SK-N-SH treated with all-trans-retinoic acid at 6 μM for 48 hours (cell line): ENCODE results near the gene ZFHX3.

Experiments
- ATAC-seq: fragments of 200-7000 bp; cut with Tn5 transposase; 3 replicates; pipeline ENCODE4 v1.9.1; 2020; ENCODE audit warnings: mild to moderate bottlenecking, moderate library complexity
- ARNTL ChIP-seq: fragments of 450-650 bp; formaldehyde crosslinking; IDR thresholded peaks from 2 replicates; pipeline ENCODE4 v1.5.0; 2020; ENCODE audit warnings: low read depth, mild to moderate bottlenecking, moderate library complexity, borderline replicate concordance
- CREB5 ChIP-seq: fragments of 250-450 bp; sonication (Bioruptor Pico); IDR thresholded peaks from 2 replicates; pipeline ENCODE4 v1.5.1; 2020; ENCODE audit warnings: low read depth, mild to moderate bottlenecking, moderate library complexity
- CSDC2 ChIP-seq: fragments of 250-450 bp; sonication (Bioruptor Pico); IDR thresholded peaks from 2 replicates; pipeline ENCODE4 v1.5.0; 2020; ENCODE audit warnings: mild to moderate bottlenecking, moderate library complexity
- ESRRG ChIP-seq: fragments of 250-450 bp; sonication (Bioruptor Pico); IDR thresholded peaks from 2 replicates; pipeline ENCODE4 v1.6.1; 2021; ENCODE audit warnings: mild to moderate bottlenecking
- GLIS3 ChIP-seq: fragments of 250-450 bp; sonication (Bioruptor Pico); IDR thresholded peaks from 2 replicates; pipeline ENCODE4 v1.5.0; 2020; ENCODE audit warnings: mild to moderate bottlenecking, moderate library complexity
- ISL1 ChIP-seq: fragments of 250-450 bp; sonication (Bioruptor Pico); IDR thresholded peaks from 2 replicates; pipeline ENCODE4 v2.1.2; 2022; ENCODE audit warnings: mild to moderate bottlenecking, moderate library complexity
- POU6F1 ChIP-seq: fragments of 250-450 bp; sonication (Bioruptor Pico); IDR thresholded peaks from 2 replicates; pipeline ENCODE4 v1.8.0; 2021; ENCODE audit warnings: low read depth, mild to moderate bottlenecking, moderate library complexity, borderline replicate concordance
- PPARA ChIP-seq: fragments of 250-450 bp; sonication (Bioruptor Pico); IDR thresholded peaks from 2 replicates; pipeline ENCODE4 v1.5.0; 2020; ENCODE audit warnings: mild to moderate bottlenecking, borderline replicate concordance
- RARB ChIP-seq: fragments of 250-450 bp; sonication (Bioruptor Pico); IDR thresholded peaks from 2 replicates; pipeline ENCODE4 v1.8.0; 2021; ENCODE audit warnings: mild to moderate bottlenecking, moderate library complexity
- SNAI2 ChIP-seq: fragments of 250-450 bp; sonication (Bioruptor Pico); IDR thresholded peaks from 2 replicates; pipeline ENCODE4 v1.5.0; 2020; ENCODE audit warnings: mild to moderate bottlenecking, moderate library complexity
- TCF4 ChIP-seq: fragments of 250-450 bp; sonication (Bioruptor Pico); IDR thresholded peaks from 2 replicates; pipeline ENCODE4 v1.8.0; 2021; ENCODE audit warnings: mild to moderate bottlenecking, moderate library complexity, borderline replicate concordance
- TOX ChIP-seq: fragments of 250-450 bp; sonication (Bioruptor Pico); IDR thresholded peaks from 2 replicates; pipeline ENCODE4 v1.8.0; 2021; ENCODE audit warnings: mild to moderate bottlenecking, moderate library complexity, borderline replicate concordance
- ZC3H10 ChIP-seq: fragments of 250-450 bp; sonication (Bioruptor Pico); IDR thresholded peaks from 2 replicates; pipeline ENCODE4 v1.5.1; 2021; ENCODE audit warnings: mild to moderate bottlenecking, moderate library complexity
- ZFP3 ChIP-seq: fragments of 250-450 bp; sonication (Bioruptor Pico); IDR thresholded peaks from 2 replicates; pipeline ENCODE4 v1.5.0; 2020; ENCODE audit warnings: mild to moderate bottlenecking, moderate library complexity
- ZFP30 ChIP-seq: fragments of 450-650 bp; formaldehyde crosslinking; IDR thresholded peaks from 2 replicates; pipeline ENCODE4 v1.5.0; 2022; ENCODE audit warnings: mild to moderate bottlenecking, moderate library complexity
- ZNF565 ChIP-seq: fragments of 450-650 bp; formaldehyde crosslinking; conservative IDR thresholded peaks from 2 replicates; pipeline ENCODE4 v1.5.0; 2020; ENCODE audit warnings: low read depth, mild to moderate bottlenecking, moderate library complexity
- ZNF70 ChIP-seq: fragments of 450-650 bp; formaldehyde crosslinking; IDR thresholded peaks from 2 replicates; pipeline ENCODE4 v1.5.0; 2020; ENCODE audit warnings: mild to moderate bottlenecking, moderate library complexity
- ZNF8 ChIP-seq: fragments of 450-650 bp; formaldehyde crosslinking; IDR thresholded peaks from 2 replicates; pipeline ENCODE4 v1.5.0; 2020; ENCODE audit warnings: mild to moderate bottlenecking, moderate library complexity
- TF ChIP-seq, protein P1 (sequence below): fragments of 250-450 bp; sonication (Bioruptor Pico); IDR thresholded peaks from 2 replicates; pipeline ENCODE4 v1.8.0; 2020; ENCODE audit warnings: mild to moderate bottlenecking, moderate library complexity, borderline replicate concordance
- TF ChIP-seq, protein P2 (sequence below): fragments of 250-450 bp; sonication (Bioruptor Pico); IDR thresholded peaks from 2 replicates; pipeline ENCODE4 v1.5.1; 2021; ENCODE audit warnings: mild to moderate bottlenecking, moderate library complexity
- TF ChIP-seq, protein P3 (sequence below): fragments of 250-450 bp; sonication (Bioruptor Pico); IDR thresholded peaks from 2 replicates; pipeline ENCODE4 v1.5.0; 2020; ENCODE audit warnings: mild to moderate bottlenecking, moderate library complexity

The ZFHX3 gene

DNA sequence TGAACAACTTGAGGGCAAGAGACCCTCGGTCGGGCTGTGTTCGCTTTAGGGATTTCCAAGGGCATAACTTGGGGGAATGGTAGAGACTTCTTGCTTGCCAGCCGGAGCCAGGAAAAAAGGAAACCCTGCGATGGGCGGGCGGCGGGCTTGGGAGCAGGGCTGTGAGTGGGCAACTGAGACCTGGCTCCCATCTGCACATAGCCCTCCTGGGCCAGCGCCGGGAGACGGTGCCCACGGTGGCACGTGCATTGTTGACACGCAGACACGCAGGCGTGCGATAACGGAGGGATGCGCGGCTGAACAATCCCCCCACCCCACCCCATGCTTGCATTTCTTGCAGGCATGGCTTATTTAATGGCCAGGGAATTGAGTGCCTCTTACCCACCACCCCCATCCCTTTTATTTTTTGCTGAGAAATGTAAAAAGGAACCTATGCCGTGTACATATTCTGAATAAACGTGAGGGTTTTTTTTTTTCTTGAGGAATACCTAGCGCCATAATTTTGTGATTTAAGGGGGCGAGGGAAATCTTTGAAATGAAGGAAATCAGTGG lies 17.1 kb upstream of the ZFHX3 start:
- no peak for ATAC-seq
- TF ChIP-seq ARNTL (CRISPR knock-in tag) (no peak), ZNF70 (CRISPR knock-in tag) (no peak), ESRRG (CRISPR knock-in tag) (no peak), SNAI2 (CRISPR knock-in tag) (no peak), ZNF565 (CRISPR knock-in tag) (no peak), ZFP30 (no peak), CREB5 (no peak), ZNF8 (CRISPR knock-in tag) (no peak), ZFP3 (CRISPR knock-in tag) (no peak)

- TF ChIP-seq, protein P1, sequence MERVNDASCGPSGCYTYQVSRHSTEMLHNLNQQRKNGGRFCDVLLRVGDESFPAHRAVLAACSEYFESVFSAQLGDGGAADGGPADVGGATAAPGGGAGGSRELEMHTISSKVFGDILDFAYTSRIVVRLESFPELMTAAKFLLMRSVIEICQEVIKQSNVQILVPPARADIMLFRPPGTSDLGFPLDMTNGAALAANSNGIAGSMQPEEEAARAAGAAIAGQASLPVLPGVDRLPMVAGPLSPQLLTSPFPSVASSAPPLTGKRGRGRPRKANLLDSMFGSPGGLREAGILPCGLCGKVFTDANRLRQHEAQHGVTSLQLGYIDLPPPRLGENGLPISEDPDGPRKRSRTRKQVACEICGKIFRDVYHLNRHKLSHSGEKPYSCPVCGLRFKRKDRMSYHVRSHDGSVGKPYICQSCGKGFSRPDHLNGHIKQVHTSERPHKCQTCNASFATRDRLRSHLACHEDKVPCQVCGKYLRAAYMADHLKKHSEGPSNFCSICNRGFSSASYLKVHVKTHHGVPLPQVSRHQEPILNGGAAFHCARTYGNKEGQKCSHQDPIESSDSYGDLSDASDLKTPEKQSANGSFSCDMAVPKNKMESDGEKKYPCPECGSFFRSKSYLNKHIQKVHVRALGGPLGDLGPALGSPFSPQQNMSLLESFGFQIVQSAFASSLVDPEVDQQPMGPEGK (CRISPR knock-in tag): no peak
- no peak for TF ChIP-seq PPARA (CRISPR knock-in tag)
- no peak for TF ChIP-seq ZFP3 (CRISPR knock-in tag)
- TF ChIP-seq GLIS3 (CRISPR knock-in tag): no peak
- no peak for TF ChIP-seq ESRRG (CRISPR knock-in tag)
- TF ChIP-seq, protein P2, sequence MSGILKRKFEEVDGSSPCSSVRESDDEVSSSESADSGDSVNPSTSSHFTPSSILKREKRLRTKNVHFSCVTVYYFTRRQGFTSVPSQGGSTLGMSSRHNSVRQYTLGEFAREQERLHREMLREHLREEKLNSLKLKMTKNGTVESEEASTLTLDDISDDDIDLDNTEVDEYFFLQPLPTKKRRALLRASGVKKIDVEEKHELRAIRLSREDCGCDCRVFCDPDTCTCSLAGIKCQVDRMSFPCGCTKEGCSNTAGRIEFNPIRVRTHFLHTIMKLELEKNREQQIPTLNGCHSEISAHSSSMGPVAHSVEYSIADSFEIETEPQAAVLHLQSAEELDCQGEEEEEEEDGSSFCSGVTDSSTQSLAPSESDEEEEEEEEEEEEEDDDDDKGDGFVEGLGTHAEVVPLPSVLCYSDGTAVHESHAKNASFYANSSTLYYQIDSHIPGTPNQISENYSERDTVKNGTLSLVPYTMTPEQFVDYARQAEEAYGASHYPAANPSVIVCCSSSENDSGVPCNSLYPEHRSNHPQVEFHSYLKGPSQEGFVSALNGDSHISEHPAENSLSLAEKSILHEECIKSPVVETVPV (CRISPR knock-in tag): no peak
- TF ChIP-seq, protein P3, sequence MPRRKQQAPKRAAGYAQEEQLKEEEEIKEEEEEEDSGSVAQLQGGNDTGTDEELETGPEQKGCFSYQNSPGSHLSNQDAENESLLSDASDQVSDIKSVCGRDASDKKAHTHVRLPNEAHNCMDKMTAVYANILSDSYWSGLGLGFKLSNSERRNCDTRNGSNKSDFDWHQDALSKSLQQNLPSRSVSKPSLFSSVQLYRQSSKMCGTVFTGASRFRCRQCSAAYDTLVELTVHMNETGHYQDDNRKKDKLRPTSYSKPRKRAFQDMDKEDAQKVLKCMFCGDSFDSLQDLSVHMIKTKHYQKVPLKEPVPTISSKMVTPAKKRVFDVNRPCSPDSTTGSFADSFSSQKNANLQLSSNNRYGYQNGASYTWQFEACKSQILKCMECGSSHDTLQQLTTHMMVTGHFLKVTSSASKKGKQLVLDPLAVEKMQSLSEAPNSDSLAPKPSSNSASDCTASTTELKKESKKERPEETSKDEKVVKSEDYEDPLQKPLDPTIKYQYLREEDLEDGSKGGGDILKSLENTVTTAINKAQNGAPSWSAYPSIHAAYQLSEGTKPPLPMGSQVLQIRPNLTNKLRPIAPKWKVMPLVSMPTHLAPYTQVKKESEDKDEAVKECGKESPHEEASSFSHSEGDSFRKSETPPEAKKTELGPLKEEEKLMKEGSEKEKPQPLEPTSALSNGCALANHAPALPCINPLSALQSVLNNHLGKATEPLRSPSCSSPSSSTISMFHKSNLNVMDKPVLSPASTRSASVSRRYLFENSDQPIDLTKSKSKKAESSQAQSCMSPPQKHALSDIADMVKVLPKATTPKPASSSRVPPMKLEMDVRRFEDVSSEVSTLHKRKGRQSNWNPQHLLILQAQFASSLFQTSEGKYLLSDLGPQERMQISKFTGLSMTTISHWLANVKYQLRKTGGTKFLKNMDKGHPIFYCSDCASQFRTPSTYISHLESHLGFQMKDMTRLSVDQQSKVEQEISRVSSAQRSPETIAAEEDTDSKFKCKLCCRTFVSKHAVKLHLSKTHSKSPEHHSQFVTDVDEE (CRISPR knock-in tag): no peak
- no peak for TF ChIP-seq ISL1 (CRISPR knock-in tag)
- TF ChIP-seq CSDC2: no peak
- TF ChIP-seq ZNF70 (CRISPR knock-in tag): no peak
- TF ChIP-seq ZFP30: no peak
- no peak for TF ChIP-seq ZNF8 (CRISPR knock-in tag)
- no peak for TF ChIP-seq ARNTL (CRISPR knock-in tag)
- no peak for TF ChIP-seq TOX (CRISPR knock-in tag)
- TF ChIP-seq CREB5: no peak
- TF ChIP-seq ZC3H10 (CRISPR knock-in tag): no peak
- no peak for TF ChIP-seq SNAI2 (CRISPR knock-in tag)
- TF ChIP-seq RARB: no peak
- no peak for ATAC-seq
Measured at GRCh38 chr16:73064212-73064993, 16.5 kb upstream of the ZFHX3 start.

GRCh38 chr16:73063854-73064211 lies 15.9 kb upstream of the ZFHX3 start:
- ATAC-seq: no peak
- no peak for TF ChIP-seq CSDC2
- no peak for TF ChIP-seq ZFP3 (CRISPR knock-in tag)
- TF ChIP-seq TCF4: no peak
- no peak for TF ChIP-seq ZC3H10 (CRISPR knock-in tag)
- TF ChIP-seq ZNF565 (CRISPR knock-in tag): no peak
- TF ChIP-seq PPARA (CRISPR knock-in tag): no peak
- TF ChIP-seq ZNF70 (CRISPR knock-in tag): no peak
- no peak for TF ChIP-seq CREB5
- no peak for TF ChIP-seq ARNTL (CRISPR knock-in tag)
- no peak for TF ChIP-seq ZFP30
- TF ChIP-seq RARB: no peak
- no peak for TF ChIP-seq POU6F1
